A673 (cell line): ENCODE results near the gene MRPL44. TPM values are rescaled to one million over a fixed set of nuclear protein-coding genes. Genes with fewer than 3 reads are reported as not detected.

ENCODE experiments used
- BruUV-seq: library from RNA; stranded (reverse); fragments of 400-500 nt; replicated peaks from 2 replicates; lab custom pipeline; 2021; lab: Mats Ljungman, UMichigan
- CTCF ChIA-PET: fragments of 300-600 bp; sonication (Branson Sonifier 250); formaldehyde crosslinking; loops from one replicate; lab custom pipeline; 2022; ENCODE audit warnings: antibody characterized with exemption; lab: Charles Lee
- POLR2A ChIA-PET: fragments of 300-600 bp; sonication (Branson Sonifier 250); formaldehyde crosslinking; loops from one replicate; lab custom pipeline; 2022; ENCODE audit warnings: antibody characterized with exemption; ENCODE audit not compliant: low non-redundant PET; lab: Charles Lee
- DNase-seq: peaks from one replicate; pipeline ENCODE4 v3.0.0-alpha.2; 2015; ENCODE audit warnings: low spot score
- H3K27ac ChIP-seq: fragments of 200-600 bp; sonication (generic); 2 replicates; pipeline ENCODE4 v1.5.1; 2016; ENCODE audit warnings: mixed run types, low read depth, mild to moderate bottlenecking, mixed read lengths, antibody characterized with exemption, low read length; ENCODE audit not compliant: poor library complexity, severe bottlenecking
- H3K27me3 ChIP-seq: fragments of 200-600 bp; sonication (generic); replicated peaks from 2 replicates; pipeline ENCODE4 v1.6.1; 2017; ENCODE audit warnings: mixed run types, low read depth, mild to moderate bottlenecking, mixed read lengths, antibody characterized with exemption, low read length; ENCODE audit not compliant: insufficient read depth, poor library complexity
- H3K36me3 ChIP-seq: fragments of 200-600 bp; sonication (generic); 2 replicates; pipeline ENCODE4 v1.6.1; 2016; ENCODE audit warnings: mixed run types, mild to moderate bottlenecking, mixed read lengths, antibody characterized with exemption, low read length; ENCODE audit not compliant: insufficient read depth, poor library complexity, severe bottlenecking
- H3K4me1 ChIP-seq: fragments of 200-600 bp; sonication (generic); 2 replicates; pipeline ENCODE4 v1.6.1; 2017; ENCODE audit warnings: mixed run types, mild to moderate bottlenecking, mixed read lengths, antibody characterized with exemption, low read length; ENCODE audit not compliant: insufficient read depth, poor library complexity, severe bottlenecking
- H3K4me3 ChIP-seq: fragments of 200-600 bp; sonication (generic); 2 replicates; pipeline ENCODE4 v1.5.1; 2016; ENCODE audit warnings: low read depth, mixed run types, mild to moderate bottlenecking, mixed read lengths, low read length; ENCODE audit not compliant: poor library complexity, severe bottlenecking
- H3K9me3 ChIP-seq: fragments of 200-600 bp; sonication (generic); 2 replicates; pipeline ENCODE4 v1.6.1; 2016; ENCODE audit warnings: mixed run types, low read depth, mild to moderate bottlenecking, mixed read lengths, antibody characterized with exemption, low read length; ENCODE audit not compliant: poor library complexity, severe bottlenecking
- CTCF ChIP-seq: fragments of 300-800, 200-600 bp; sonication (generic); conservative IDR thresholded peaks from 2 replicates; pipeline ENCODE4 v1.5.1; 2017; ENCODE audit warnings: low read depth, mild to moderate bottlenecking, antibody characterized with exemption, low read length, moderate library complexity, mixed read lengths
- EZH2 ChIP-seq: fragments of 200-600 bp; sonication (generic); IDR thresholded peaks from 2 replicates; pipeline ENCODE4 v1.6.1; 2017; ENCODE audit warnings: borderline replicate concordance, low read depth, mild to moderate bottlenecking, mixed read lengths, antibody characterized with exemption, low read length; ENCODE audit not compliant: poor library complexity, severe bottlenecking
- intact Hi-C: fragments of 100-400 bp; cut with micrococcal nuclease; formaldehyde crosslinking; loops from one replicate; pipeline ENCODE4 v1.10.0; 2022; ENCODE audit not compliant: unreplicated experiment
- total RNA-seq: library from RNA; stranded (reverse); gene quantifications from 2 replicates; pipeline ENCODE4 v1.2.3, GENCODE V29; 2021

Gene MRPL44
- total RNA-seq, 1 experiment from 2014 or later: 38.3 TPM

DNA sequence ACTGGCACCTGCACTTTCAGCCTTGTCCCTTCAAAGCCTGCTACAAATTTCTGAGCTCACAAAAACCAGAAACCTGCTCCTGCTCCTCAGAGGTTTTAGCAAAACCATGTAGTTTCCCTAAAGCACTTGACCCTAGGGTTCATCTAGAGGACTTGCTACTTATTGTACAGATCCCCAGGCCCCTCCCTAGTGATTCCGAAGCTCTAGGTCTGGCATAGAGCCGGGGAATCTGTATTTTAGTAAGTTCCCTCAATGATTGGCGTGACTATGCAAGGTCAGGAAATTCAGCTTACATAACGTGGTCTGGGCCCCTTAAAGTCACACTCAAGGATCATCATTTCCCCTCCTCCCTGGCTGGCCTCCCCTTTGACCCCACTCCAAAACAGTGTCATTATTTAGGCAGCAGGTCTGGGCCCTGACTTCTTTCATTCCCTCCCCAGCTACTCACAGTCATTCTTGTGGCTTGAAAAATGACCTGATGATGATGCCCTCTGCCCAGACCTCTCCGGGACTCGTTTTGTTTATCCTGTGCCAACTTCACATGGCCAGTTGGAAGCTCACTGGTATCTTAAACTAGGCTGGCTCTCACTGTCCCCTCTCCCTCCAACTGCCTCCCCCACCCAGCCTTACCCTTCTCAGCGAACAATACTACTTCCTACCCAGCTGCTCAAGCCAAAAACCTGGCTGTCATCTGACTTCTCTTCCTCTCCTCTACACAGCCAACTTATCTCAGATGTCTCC is 48.1 kb upstream of the MRPL44 start:
- Histone ChIP-seq H3K27me3 (no peaks in the 10 kb centered on the region), H3K36me3 (peaks cover 21% of the 10 kb centered on the region), H3K9me3 (no peaks in the 10 kb centered on the region), H3K27ac (no peak overlapping the region), H3K4me3 (no peak overlapping the region), H3K4me1 (no peaks in the 10 kb centered on the region)
- TF ChIP-seq EZH2 (no peak), CTCF (no peak)
- ChIA-PET POLR2A (no interaction called here), CTCF (no interaction called here)
- no peak for DNase-seq
- intact Hi-C loops: no loop called here
- no TSS peak for BruUV-seq

GRCh38 chr2:223914324-223914723 is 42.9 kb upstream of the MRPL44 start:
- POLR2A ChIA-PET: no interaction called here
- no peak for DNase-seq
- Histone ChIP-seq H3K36me3 (peaks cover 23% of the 10 kb centered on the region), H3K27ac (no peak overlapping the region), H3K9me3 (no peaks in the 10 kb centered on the region), H3K4me3 (no peak overlapping the region), H3K4me1 (no peaks in the 10 kb centered on the region), H3K27me3 (no peaks in the 10 kb centered on the region)
- CTCF ChIA-PET: no interaction called here
- intact Hi-C loops: no loop called here
- BruUV-seq: no TSS peak
- TF ChIP-seq EZH2 (no peak), CTCF (no peak)

DNA sequence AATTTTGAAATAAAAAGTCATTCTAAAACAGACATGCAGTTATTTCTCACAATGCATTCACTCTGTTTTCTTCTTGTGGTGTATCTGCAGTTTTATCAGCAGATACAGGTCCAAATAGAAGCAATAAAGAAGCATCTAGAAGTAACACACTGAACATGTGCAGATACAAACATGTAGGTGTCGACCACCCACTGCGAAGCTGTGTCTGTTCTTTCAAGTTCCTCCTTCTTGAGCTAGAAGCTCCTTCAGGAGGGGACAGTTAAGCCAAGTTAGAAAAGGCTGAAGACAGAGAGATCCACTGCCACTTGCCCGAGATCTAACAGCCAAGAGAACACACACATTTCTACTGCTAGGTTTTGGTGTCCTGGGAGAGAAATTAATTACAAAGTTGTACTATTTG is 42.2 kb upstream of the MRPL44 start:
- POLR2A ChIA-PET: no interaction called here
- H3K4me3 ChIP-seq: no peak overlapping the region
- peaks cover 23% of the 10 kb centered on the region for H3K36me3 ChIP-seq
- BruUV-seq: no TSS peak
- TF ChIP-seq CTCF: no peak
- TF ChIP-seq EZH2: no peak
- no peaks in the 10 kb centered on the region for H3K27me3 ChIP-seq
- no peak for DNase-seq
- intact Hi-C loops: no loop called here
- no peaks in the 10 kb centered on the region for H3K4me1 ChIP-seq
- CTCF ChIA-PET: no interaction called here
- H3K9me3 ChIP-seq: no peaks in the 10 kb centered on the region
- no peak overlapping the region for H3K27ac ChIP-seq
